HG03064 (cell line): Measurements from ENCODE around the gene PRKN.
"Not testable (repeated sequence)": the region's sequence is repeated elsewhere in the genome, so short reads cannot be mapped to it uniquely, and the experiment has no call there.

Source experiments
- ATAC-seq: cut with Tn5 transposase; IDR thresholded peaks from one replicate; pipeline ENCODE4 v1.9.1; 2021; ENCODE audit warnings: low read depth; ENCODE audit not compliant: unreplicated experiment

Gene PRKN

DNA sequence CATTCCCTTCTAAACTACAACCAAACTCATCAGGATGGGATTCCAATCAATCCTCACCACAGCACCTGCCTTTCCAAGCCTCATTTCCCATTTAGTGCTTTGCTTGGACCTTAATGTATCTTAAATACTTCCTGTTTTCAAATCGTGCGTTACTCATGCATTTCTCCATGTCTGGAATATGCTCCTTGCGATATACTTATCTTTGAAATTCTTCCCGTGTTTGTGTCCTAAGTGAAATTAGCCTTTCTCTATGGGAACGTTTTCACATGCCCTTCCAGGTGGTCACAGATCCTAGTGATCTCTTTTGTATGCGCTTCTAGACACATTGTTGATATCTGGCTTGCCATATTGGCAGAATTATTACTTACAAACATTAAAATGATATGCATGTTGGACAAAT is 833.1 kb downstream of the PRKN start:
- no peak for ATAC-seq

GRCh38 chr6:161891542-161891941 is 836.0 kb downstream of the PRKN start:
- ATAC-seq = no peak

DNA sequence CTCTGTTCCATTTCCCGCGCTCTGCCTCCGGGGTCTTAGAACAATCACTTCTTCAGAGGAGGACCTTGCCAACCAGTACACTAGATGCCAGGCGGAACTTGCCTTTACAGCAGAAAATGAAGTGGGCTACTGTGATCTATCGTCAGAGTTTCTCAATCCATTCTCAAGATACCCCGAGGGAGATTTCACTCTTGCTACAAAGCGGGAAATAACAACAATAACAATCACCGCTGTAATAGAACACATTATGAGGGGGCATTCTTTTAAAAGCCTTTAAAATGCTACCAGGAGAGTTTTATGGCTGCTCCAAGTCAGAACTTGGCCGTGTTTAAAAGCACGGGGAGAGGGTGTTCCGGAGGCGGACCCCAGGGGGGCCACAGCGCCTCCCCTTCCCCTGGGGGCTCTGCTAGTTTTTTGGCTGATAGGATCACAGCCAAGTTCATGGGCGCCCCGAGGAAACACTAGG is 836.7 kb downstream of the PRKN start:
- no peak for ATAC-seq

- ATAC-seq = no peak
Observed at GRCh38 chr6:161890133-161890831, 837.3 kb downstream of the PRKN start.

GRCh38 chr6:161889324-161889723 is 838.2 kb downstream of the PRKN start:
- no peak for ATAC-seq

DNA sequence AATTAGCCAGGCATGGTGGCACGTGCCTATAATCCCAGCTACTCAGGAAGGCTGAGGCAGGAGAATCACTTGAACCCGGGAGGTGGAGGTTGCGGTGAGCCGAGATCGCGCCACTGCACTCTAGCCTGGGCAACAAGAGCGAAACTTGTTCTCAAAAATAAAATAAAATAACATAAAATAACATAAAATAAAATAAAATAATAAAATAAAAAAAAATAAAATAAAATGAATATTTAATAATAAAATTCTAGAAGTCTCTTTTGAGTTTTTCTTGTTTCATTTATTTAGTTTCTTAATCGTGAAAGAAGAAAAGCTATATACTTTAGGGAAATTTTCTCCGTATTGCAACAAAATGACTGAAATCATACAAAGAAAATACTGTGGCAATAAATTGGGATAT is 841.0 kb downstream of the PRKN start:
- ATAC-seq = not testable (repeated sequence)

DNA sequence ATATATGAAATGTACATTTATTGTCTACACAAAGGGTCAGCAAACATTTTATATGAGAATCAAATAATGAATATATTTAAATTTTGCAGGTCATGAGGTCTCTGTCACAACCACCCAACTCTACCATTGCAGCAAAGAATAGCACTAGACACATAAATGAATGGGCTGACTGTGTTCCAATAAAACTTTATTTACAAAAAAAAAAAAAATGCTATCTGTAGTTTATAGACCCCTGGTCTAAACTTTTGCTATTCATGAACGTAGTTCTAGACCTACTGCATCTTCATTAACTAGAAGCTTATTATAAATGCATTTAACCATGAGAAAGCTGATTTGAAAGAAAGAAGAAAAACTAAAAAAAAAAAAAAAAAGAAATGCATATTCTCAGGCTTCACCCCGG is 842.8 kb downstream of the PRKN start:
- ATAC-seq = no peak

GRCh38 chr6:161882196-161882765 is 845.3 kb downstream of the PRKN start:
- no peak for ATAC-seq

DNA sequence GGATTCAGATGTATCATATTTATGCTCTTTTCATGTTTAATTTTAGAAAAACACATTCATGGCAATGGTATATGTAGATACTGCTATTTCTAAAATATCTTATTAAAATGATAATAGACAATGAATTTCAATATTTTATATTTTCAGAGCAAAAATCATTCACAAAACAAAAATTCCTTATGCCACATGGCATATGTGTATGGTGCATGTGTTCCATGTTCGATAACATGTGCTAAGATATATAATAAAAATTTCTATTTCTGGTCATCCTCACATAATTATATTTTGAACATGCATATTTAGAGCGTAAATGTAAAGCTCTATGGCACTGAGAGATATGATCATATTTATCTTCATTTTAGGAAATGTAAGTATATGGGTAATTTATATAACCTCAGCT is 847.5 kb downstream of the PRKN start:
- ATAC-seq = no peak

GRCh38 chr6:161876231-161876630 is 851.3 kb downstream of the PRKN start:
- ATAC-seq = no peak

GRCh38 chr6:161870236-161870901 is 857.2 kb downstream of the PRKN start:
- ATAC-seq = no peak

DNA sequence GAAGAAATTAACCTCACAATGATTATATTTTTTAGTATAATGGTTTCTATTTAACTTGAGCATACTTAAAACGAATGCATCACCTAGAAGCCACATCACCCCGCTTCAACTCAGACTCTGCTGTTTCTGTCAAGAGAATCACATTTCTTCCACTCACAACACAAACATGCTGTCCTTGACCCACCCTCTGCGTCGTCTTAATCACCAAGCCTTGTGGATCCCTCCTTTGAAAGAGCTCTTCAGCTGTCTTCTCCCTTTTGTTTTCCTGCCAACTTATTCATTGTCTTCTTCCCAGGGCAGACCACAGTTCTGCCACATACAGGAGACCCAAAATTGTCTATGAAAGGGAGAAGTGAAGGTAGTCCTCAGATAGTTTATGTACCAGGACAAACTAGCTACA is 858.1 kb downstream of the PRKN start:
- no peak for ATAC-seq

- no peak for ATAC-seq
Observed at GRCh38 chr6:161866570-161866969, 861.0 kb downstream of the PRKN start.

GRCh38 chr6:161861061-161861460 is 866.5 kb downstream of the PRKN start:
- ATAC-seq = not testable (repeated sequence)

GRCh38 chr6:161853657-161854056 is 873.9 kb downstream of the PRKN start:
- no peak for ATAC-seq

DNA sequence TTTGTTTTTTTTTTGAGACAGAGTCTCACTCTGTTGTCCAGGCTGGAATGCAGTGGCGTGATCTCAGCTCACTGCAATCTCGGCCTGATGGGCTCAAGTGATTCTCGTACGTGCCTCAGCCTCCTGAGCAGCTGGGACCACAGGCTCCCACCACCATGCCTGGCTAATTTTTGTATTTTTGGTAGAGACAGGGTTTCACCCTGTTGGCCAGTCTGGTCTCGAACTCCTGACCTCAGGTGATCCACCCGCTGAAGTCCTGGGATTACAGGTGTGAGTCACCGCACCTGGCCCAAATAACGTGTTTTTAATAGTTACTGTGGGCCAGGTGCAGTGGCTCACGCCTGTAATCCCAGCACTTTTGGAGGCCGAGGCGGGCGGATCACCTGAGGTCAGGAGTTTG is 876.1 kb downstream of the PRKN start:
- not testable (repeated sequence) for ATAC-seq

DNA sequence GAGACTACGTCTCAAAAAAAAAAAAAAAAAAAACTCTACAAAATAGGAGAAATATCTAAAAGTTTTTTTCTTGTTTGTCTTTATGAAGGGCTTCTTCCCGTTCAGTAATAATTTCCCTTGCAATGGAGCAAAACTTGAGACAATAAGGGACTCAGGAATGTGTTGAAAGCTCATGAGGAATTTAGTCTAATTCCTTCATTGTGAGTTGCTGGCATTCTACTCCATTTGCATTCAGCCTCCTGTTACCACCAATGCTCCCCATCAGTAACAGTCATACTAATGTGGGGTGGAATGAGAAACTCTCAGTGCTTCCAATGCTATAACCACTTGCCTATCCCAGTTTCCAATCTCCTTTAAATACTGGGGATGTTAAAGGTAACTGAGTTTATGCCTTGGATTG is 877.0 kb downstream of the PRKN start:
- no peak for ATAC-seq

DNA sequence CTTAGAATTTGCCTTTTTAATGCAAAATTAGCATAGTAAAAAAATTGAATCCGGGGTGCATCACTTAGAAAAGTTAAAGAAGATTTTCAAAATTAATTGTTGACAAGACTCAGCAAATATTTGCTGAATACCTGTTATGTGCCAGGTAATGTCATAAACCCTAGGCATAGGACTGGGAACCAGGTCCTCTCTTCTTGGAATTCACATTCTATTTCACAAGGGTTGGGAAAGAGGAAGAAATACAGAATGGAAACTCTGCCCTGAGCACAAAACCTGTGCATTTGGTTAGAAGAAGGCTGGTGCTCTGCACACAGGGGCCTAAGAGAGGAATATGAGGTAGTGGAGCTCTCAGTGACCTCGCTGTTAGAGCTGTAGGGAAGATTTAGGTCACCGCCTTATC is 879.9 kb downstream of the PRKN start:
- no peak for ATAC-seq

DNA sequence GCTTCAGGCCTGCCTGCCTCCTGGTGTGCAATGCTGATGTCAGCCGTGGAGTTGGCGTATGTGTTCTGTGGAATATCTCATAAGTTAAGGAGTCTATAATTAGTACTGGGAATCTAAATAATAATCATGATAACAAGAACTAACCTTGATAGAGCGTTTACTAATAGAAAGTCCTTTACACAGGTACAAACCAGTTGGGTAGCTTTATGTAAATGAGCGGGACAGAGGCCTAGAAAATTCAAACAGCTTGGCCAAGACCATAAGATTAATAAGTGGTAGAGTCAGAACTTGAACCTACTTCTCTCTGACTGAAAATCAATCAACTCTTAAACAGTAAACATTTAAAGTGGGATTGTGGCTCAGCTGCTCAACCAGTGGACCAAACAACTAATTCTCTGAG is 882.8 kb downstream of the PRKN start:
- no peak for ATAC-seq

DNA sequence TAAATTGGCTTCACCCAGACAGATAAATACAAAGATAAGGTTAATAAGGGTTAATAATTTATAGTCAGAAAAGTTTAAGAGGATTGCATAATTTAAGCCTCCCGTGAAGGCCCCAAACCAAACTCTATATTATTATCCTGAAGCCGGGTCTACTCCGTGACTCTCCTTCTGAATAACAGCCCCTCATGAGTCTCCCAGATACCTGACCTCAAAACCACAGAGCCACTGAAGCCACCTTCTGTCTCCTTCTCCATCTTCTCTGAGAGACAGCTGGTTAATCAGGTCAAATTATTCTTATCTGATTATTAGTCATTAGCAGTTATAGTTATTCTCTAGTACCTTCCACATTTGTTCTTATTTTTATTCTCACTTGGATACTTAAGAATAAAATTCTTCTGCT is 884.5 kb downstream of the PRKN start:
- no peak for ATAC-seq

- no peak for ATAC-seq
Observed at GRCh38 chr6:161840380-161840779, 887.2 kb downstream of the PRKN start.
